B cell (primary cell): ENCODE measurements around the gene CRISPLD2.

ENCODE experiments used
- CTCF ChIP-seq: fragments of 200-600 bp; IDR thresholded peaks from one replicate; pipeline ENCODE4 v1.8.0; 2022; ENCODE audit warnings: antibody characterized with exemption, mild to moderate bottlenecking
- EZH2 ChIP-seq: IDR thresholded peaks from 2 replicates; pipeline ENCODE4 v1.6.1; 2012; ENCODE audit warnings: borderline replicate concordance, low read depth, mild to moderate bottlenecking, moderate library complexity, low read length; ENCODE audit not compliant: insufficient read depth, poor library complexity, severe bottlenecking

GRCh38 chr16:84907051-84907450 is 87.3 kb downstream of the CRISPLD2 start:
- TF ChIP-seq CTCF (no peak), EZH2 (no peak)
